ENCODE results near the gene FLT4.
"Not testable (repeated sequence)": the region's sequence is repeated elsewhere in the genome, so short reads cannot be mapped to it uniquely, and the experiment has no call there.

The FLT4 gene

DNA sequence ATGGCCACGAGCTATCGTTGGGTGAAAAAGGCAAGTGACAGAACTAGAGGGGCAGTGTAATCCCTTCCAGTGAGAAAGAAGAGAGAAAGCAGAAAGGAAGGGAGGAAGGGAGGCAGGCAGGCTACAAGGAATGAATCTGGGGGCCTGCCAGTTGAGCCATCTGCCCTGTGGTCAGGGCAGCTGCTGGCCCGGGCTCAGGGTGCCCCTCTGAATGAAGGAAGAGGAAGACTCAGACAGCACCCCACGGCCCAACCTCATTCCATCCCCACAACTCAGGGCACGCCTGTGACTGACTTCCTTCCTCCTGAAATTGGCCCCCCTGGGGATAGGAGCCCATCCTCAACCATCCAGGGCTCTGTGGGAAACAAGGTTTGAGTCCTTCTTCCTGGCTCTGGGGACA lies 20.3 kb upstream of the FLT4 start:
- no peak for DNase-seq

- DNase-seq, result no peak
Measured at GRCh38 chr5:180668835-180669596, 19.6 kb upstream of the FLT4 start.

GRCh38 chr5:180666812-180667211 lies 17.4 kb upstream of the FLT4 start:
- DNase-seq, result no peak

GRCh38 chr5:180665682-180666404 lies 16.4 kb upstream of the FLT4 start:
- DNase-seq, result no peak

DNA sequence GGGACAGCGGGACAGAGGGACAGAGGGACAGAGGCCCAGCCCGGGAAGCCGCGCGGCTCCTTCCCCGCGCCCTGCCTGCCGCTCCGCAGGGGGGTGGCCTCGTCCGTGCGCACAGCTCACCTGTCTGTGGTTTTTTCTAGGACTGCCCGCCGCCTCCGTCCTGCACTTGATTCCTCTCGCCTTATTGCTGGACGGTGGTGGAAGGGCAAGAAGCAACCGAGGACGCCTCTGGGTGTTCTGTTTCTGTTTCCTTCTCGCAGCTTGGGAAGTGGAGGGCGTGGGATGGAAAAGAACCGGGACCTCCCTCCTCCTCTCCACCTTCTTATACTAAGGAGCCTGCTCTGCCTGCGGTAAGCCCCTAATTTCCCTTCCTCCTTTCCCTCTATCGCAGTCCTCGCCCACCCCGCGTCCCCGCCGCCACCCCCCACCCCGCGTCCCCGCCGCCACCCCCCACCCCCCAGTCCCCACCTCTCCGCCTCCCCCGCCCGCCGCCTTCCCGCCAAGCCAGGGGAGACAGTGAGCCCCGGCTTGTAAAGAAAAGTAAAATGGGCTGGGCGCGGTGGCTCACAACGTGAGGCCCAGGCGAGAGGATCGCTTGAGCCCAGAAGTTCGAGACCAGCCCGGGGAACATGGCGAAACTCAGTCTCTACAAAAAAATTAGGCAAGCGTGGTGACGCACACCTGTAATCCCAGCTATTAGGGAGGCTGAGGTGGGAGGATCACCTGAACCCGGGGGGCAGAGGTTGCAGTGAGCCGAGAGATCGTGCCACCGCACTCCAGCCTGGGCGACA lies 9.6 kb upstream of the FLT4 start:
- DNase-seq, result no peak

GRCh38 chr5:180655243-180655642 lies 5.8 kb upstream of the FLT4 start:
- DNase-seq, result not testable (repeated sequence)

GRCh38 chr5:180652771-180653170 lies 3.4 kb upstream of the FLT4 start:
- no peak for DNase-seq

DNA sequence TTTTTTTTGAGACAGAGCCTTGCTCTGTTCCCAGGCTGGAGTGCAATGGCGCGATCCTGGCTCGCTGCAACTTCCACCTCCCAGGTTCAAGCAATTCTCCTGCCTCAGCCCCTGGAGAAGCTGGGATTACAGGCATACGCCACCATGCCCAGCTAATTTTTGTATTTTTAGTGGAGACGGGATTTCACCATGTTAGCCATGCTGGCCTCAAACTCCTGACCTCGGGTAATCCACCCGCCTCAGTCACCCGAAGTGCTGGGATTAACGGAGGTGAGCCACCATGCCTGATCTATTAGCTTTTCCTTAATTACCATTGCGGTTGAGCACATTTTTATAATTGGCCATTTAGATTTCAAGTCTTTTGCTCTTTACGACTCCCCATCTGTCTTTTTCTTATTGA lies 2.9 kb upstream of the FLT4 start:
- DNase-seq, result no peak

DNA sequence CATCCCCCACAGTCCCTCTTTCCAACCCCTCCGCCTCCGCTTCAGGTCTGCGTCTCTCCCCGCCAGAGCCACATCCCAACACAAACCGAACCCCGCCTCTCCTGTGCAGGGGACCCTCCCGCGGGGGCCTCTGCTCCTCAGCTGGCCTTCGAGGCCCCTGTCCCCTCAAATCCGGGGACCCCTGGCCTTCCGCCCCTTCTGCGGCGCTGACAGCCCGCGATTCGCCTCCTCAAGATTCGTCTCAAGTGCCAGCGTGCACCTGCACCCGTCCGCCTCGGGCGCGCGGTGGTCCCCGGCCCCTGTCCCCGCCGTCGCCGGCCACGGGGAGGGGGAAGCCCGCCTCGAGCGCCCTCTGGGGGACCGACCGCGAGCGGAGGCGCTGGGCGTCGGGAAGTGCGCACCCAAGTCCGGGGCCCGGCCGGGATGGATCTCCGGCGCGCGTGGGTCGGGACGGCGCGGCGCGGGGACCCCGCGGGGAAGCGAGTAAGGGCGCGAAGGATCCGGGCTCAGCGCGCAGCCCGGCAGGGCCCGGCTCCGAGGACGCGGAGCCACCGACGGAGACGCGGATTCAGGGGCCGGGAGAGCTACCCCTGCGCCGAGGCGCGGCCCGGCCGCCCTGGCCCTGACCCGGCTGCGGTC lies 623 bp downstream of the FLT4 start:
- DNase-seq, result no peak

- no peak for DNase-seq
Measured at GRCh38 chr5:180647941-180648500, 1.4 kb downstream of the FLT4 start.

DNA sequence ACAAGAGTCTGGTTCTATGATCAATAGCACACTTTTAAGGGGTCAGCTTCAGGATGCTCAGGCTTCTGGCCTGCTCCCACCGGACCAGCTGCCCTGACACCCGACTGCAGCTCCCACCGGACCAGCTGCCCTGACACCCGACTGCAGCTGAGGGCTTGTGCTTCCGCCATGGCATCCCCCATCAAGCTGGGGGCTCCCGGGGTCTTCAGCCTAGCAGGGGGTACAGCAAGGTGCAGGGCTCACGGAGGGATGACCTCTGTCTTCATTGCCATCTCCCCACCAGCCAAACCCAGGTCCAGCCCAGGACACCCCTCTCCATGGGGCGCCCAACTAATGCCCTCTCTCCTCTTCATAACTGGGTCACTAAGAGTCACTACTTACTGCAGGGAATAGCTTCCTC lies 1.9 kb downstream of the FLT4 start:
- no peak for DNase-seq

- DNase-seq, result no peak
Measured at GRCh38 chr5:180646963-180647305, 2.5 kb downstream of the FLT4 start.

- DNase-seq, result no peak
Measured at GRCh38 chr5:180646289-180646962, 3.0 kb downstream of the FLT4 start.

DNA sequence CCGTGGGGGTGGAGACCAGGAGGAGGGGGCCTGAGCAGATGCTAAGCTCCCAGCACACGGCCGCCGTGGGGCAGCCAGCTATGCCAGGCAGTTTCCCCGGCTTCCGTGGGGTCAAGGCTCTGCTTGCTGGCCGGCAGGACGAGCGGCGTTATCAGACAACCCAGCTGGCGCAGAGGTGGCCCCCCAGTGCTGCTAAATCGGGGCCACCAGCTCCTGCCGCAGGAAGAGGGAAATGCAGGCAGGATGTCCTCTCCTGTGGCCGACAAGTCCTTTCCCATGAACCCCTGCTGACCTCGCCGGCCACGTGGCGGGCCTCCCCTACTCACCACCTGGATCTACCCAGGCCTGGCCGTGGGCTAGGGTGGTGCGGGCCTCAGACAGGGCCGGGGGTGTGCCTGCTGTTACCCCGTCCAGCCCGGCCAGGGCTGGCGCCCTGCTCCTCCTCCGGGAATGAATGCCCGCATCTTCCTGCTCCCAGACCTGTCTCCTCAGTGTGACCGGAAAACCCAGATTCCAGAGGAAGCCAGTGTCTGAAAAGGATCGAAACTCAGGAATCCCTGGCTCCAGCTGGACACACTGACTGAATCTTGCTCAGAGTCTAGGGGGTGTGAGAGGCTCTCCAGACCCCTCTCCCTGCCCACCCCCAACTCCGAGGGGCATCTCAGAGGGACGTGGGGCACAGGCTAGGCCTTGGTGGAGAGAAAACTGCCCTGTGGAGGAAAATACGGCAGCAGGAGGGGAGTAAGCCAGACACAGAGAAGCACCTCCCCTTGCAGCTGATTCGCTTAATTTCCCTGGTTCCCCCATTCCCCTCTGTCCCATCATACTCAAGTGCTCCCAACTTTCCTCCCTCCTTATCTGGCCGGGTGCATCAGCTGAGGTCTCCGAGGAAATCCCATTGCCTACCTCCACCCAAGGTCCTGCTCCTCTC lies 3.9 kb downstream of the FLT4 start:
- no peak for DNase-seq

DNA sequence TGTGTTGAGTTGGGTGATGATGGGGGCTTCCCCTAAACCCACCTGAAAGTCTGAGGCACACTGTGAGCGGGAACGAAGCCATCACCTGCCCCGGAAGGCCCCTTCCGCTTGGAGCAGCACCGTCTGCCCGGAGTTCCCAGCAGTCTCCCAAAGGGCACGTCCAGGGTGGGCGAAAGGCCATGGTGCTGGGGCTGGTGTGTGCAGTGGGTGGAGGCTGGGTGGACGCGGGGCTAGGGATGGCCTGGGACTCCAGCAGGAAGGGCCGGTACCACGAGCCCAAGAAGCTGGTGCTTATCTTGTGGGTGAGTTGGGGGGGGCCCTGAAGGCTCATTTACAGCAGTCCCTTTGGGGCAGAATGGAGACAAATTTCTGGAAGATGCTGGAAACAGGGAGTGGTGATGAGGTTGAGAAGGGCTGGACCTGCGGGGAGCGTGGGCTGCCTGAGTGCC lies 4.6 kb downstream of the FLT4 start:
- DNase-seq, result no peak

DNA sequence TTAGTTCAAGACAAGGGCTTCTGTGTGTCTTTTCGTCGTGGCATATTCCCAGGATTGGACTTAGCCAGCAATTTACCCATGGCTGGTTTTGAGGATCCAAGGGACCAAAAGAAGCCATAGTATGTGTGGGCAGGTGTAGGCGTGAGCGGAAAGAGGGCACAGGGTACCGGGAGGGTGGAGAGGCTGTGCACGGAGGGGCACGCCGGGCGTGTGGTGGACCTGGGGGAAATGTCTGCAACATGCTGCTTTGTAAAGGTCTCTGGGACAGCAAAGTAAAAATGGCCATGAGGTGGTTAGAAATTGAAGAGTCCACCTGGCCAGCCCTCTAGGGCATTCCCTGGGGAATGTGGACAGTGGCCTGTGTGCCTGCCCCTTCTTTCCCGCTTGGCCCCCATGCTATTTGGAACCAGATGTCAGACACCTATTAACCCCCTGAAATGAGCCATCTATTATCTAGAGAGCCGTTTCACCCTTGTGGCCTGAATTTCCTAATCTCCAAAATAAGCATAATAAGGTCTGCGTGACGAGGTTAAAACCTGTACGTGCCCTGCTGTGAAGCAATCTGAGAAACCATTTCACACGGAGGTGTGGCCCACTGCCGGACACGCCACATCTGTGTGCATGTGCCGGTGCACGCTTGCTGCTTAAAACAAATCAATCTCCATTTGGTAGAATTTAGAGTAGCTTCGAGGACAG lies 5.1 kb downstream of the FLT4 start:
- DNase-seq, result no peak

GRCh38 chr5:180643191-180643851 lies 6.1 kb downstream of the FLT4 start:
- DNase-seq, result no peak

DNA sequence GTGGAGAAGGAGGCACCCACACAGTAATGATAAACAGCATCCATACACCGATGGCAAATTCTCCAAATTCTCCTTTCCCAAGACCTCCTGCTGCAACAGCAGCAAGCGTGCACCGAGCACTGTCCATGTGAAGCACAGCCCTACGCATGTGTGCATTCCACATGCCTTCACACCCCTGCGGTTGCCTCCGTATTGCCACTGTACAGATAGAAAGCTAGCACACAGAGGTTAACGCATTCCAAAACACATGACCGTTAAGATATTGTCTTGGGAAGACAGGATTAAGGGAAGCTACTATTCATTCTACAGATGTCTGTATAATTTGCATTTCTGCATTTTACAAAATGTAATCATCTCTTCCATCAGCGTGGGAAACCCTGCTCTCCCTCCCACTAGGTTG lies 6.6 kb downstream of the FLT4 start:
- DNase-seq, result no peak

GRCh38 chr5:180642181-180642775 lies 7.1 kb downstream of the FLT4 start:
- no peak for DNase-seq

DNA sequence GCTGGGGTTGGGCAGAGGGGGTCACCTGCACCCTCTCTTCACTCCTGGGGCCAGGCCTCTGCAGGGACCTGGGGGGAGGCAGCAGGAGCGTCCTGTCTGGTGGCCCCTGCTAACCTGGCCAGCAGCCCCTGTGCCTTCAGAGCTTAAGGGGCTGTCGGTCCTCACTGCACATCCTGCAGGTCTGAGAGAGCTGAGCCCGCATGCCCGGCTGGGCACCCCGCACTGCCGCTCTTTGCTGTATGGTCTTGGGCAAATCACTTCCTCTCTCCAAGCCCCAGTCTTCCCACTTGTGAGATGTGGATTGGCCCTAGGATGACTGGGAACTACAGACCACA lies 7.9 kb downstream of the FLT4 start:
- no peak for DNase-seq
